IPS DF 6.9 (cell line): Measurements from ENCODE around the gene PDHX.

ENCODE experiments used
- DNase-seq: peaks from one replicate; pipeline ENCODE4 v3.0.0-alpha.2; 2013; ENCODE audit warnings: low read depth, low spot score
- H3K27ac ChIP-seq: one replicate; pipeline ENCODE4 v1.5.1; 2013; ENCODE audit warnings: low read length, control low read depth
- H3K27me3 ChIP-seq: 2 replicates; pipeline ENCODE4 v1.6.1; 2013; ENCODE audit warnings: mild to moderate bottlenecking, low read length; ENCODE audit not compliant: control insufficient read depth, insufficient read depth
- H3K36me3 ChIP-seq: 2 replicates; pipeline ENCODE4 v1.6.1; 2013; ENCODE audit warnings: low read length; ENCODE audit not compliant: control insufficient read depth, insufficient read depth
- H3K4me1 ChIP-seq: 2 replicates; pipeline ENCODE4 v1.6.1; 2013; ENCODE audit warnings: low read length; ENCODE audit not compliant: control insufficient read depth, insufficient read depth
- H3K4me3 ChIP-seq: 2 replicates; pipeline ENCODE4 v1.5.1; 2013; ENCODE audit warnings: mild to moderate bottlenecking, low read length
- H3K9me3 ChIP-seq: 2 replicates; pipeline ENCODE4 v1.6.1; 2013; ENCODE audit warnings: low read length, inconsistent platforms; ENCODE audit not compliant: control insufficient read depth, insufficient read depth
- WGBS: extraction: QIAGEN DNeasy Blood & Tissue Kit; methylation state at CpG from one replicate; pipeline ENCODE4 v1.1.7; 2013; ENCODE audit warnings: mixed read lengths, missing lambda C conversion rate; ENCODE audit not compliant: insufficient read length, insufficient coverage; 5-methylcytosine and 5-hydroxymethylcytosine counted together

Gene PDHX

DNA sequence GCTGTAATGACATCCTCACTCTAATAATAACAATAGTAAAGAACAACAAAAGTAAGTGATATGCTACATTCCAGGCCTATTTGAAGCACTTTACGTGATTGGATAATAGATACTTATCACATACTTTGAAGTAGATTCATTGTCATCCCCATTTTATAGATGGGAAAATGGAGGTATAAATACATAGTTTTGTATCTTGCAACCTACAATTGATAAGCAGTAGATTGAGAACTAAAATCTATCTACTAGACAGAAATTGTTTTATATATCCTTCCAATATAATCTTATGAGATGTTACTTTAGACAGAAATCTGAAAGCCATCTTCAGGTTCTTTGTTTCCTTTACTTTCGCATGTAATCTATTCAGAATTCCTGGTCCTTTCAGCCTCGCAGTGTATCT, 118.0 kb downstream of the PDHX start:
- WGBS, result no CpG with 5 or more reads among the region's 3 CpGs
- no peaks in the 10 kb centered on the region for H3K36me3 ChIP-seq
- no peak overlapping the region for H3K4me3 ChIP-seq
- H3K27ac ChIP-seq, result no peak overlapping the region
- no peaks in the 10 kb centered on the region for H3K4me1 ChIP-seq
- no peaks in the 10 kb centered on the region for H3K27me3 ChIP-seq
- DNase-seq, result no peak
- no peaks in the 10 kb centered on the region for H3K9me3 ChIP-seq

DNA sequence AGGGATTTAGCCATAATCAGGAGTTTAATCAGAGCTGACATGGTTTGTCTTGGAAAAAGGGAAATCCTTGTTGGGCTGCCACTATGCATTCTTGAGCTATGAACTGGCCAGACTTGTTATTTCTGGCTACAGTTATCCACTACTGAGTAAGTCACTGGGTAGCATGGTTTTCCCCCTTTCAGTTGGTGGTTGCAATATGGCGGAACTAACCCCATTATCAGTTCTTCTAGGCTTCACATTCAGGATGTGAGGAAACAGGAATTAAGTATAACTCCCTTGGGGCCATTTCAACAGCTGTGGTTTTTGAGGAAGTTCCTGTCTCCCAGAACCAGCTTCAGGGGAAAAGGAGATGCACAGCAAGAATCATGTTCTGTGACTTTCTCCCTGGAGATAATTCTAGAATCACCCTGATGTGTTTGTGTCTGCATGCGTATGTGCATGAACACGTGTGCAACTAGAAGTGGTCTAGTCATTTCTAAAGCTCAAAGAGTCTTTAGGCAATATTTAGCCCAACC, 119.5 kb downstream of the PDHX start:
- Histone ChIP-seq H3K4me3 (no peak overlapping the region), H3K27ac (no peak overlapping the region), H3K4me1 (no peaks in the 10 kb centered on the region), H3K27me3 (no peaks in the 10 kb centered on the region), H3K9me3 (no peaks in the 10 kb centered on the region), H3K36me3 (no peaks in the 10 kb centered on the region)
- WGBS, result no CpG with 5 or more reads among the region's 3 CpGs
- no peak for DNase-seq

DNA sequence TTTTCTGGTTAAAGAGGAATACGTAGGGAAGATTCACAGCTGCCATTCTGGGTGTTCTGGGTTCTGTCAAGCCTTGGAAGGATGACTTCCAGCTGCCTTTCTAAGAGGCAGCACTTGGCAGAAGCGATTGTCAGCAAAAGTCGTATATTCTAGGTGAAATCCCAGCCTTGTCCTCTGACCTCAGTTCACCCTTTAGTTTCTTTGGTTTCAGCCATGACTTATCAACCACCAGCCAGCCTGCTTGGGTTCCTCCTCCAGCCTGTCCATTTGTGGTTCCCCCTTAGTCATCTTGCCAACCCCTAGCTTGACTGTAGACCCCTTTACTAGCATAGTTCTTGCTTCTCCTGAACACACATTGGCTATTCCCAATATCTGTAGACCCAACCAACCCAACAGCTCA, 120.2 kb downstream of the PDHX start:
- Histone ChIP-seq H3K4me3 (no peak overlapping the region), H3K9me3 (no peaks in the 10 kb centered on the region), H3K36me3 (no peaks in the 10 kb centered on the region), H3K27me3 (no peaks in the 10 kb centered on the region), H3K4me1 (no peaks in the 10 kb centered on the region), H3K27ac (no peak overlapping the region)
- no CpG with 5 or more reads among the region's 3 CpGs for WGBS
- DNase-seq, result no peak

DNA sequence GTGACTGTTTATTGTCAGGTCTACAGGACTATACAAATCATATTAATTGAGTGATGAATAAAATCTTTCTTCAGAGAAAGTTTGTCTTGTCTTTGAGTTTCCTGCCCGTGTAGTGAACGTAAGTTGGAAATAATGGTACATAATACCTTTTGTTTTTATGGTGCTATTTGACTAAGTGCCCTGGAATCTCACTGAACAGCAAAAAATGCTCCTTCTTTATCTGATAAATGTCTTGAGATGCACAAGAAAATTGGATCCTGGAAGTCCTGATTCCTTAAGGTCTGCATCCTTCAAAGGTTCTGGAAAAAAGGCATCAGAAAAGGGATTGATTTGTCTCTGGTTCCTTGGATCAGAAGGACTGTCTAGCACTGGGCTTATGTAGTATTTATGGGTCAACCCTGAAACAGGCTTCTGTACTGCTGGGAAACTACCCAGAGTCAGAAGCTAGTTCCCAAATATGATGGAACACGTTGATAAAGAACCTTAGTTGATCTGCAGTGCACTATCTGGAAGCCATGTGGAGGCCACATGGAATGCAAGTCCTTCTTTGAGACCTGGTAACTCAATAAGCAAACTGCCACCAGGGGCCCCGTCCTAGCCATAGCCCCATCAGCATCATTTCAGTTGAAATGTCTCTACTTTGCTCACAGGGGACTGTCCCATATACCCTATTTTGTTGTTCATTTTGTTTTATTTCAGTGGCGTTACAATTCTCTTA, 122.0 kb downstream of the PDHX start:
- no peaks in the 10 kb centered on the region for H3K27me3 ChIP-seq
- WGBS, result no CpG with 5 or more reads among the region's 5 CpGs
- H3K27ac ChIP-seq, result no peak overlapping the region
- H3K4me3 ChIP-seq, result no peak overlapping the region
- no peaks in the 10 kb centered on the region for H3K36me3 ChIP-seq
- no peak for DNase-seq
- no peaks in the 10 kb centered on the region for H3K4me1 ChIP-seq
- no peaks in the 10 kb centered on the region for H3K9me3 ChIP-seq

DNA sequence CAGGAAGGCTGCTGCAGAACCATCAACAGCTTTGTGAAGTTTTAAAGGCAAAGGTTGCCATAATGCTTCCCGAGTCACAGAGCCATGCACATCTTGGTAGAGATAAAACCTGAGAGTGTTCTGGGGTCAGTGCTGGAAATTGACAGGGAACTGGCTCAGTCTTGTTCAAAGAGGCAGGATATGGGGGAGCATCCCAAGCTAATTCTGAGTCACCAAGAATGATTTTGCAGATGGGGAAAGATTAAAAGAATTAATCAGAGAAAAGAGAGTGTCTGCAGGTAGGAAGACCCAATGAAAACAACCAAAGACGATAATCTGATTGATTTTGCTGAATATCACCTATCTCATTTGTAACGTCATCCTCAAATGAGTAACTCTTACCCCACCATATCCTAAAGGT, 122.7 kb downstream of the PDHX start:
- Histone ChIP-seq H3K27ac (no peak overlapping the region), H3K4me3 (no peak overlapping the region), H3K9me3 (no peaks in the 10 kb centered on the region), H3K4me1 (no peaks in the 10 kb centered on the region), H3K36me3 (no peaks in the 10 kb centered on the region), H3K27me3 (no peaks in the 10 kb centered on the region)
- no CpG with 5 or more reads among the region's 3 CpGs for WGBS
- no peak for DNase-seq

DNA sequence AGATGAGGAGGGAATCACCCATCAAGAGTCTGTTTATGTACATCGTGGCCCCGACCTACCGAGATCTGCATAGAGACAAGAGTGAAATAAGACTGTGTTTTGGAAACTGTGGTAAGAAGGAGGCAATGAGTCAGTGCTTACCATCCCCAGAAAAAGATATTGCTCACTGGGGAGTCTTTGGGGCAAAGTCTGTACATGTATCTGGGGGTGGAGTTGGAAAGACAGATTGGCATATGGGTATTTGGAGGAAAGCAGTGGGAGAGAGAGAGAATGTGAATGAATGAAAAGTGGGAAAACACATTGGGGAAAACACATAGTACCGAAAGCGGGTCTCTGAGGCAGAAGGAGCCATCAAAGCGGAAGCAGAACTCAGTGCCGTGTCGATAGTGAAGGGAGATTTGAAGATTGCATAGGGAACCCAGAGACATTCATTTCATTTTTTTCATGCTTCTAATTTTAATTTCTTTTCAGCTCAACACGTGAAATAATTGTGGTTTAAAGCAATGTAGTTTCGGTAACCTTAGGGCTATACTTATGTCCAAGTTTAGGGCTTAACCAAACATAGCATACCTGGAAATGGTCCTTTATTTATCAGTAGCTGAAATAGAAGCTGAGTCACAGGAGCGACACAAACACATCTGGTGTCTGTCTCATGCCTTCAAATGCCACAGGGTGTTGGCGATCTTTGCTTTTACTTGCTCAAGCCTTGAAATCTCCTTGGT, 124.0 kb downstream of the PDHX start:
- DNase-seq, result no peak
- Histone ChIP-seq H3K27me3 (no peaks in the 10 kb centered on the region), H3K4me3 (no peak overlapping the region), H3K4me1 (no peaks in the 10 kb centered on the region), H3K36me3 (no peaks in the 10 kb centered on the region), H3K9me3 (no peaks in the 10 kb centered on the region), H3K27ac (no peak overlapping the region)
- WGBS, result no CpG with 5 or more reads among the region's 12 CpGs

DNA sequence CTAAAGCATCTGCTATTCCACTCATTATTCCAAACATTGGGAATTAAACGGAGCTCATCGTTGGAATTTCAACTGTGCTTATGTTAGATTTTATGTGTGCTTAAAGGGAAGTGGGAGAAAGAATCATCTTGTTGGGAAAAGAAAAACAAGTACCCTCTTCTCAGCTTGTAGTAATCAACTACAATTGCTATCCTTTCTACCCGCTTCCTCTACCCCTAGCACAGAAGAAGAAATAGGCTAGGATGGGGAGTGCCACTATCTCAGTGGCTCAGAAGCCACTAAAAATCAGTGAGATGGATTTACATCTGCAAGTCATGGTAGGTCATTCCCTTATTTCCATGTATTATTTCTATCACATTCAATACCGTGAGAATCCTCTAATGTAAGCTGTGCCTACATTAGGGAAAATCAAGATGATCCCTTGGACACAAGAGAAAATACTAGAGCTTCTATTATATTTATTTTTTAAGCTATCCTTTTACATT, 124.7 kb downstream of the PDHX start:
- H3K36me3 ChIP-seq, result no peaks in the 10 kb centered on the region
- H3K27ac ChIP-seq, result no peak overlapping the region
- WGBS, result no CpG with 5 or more reads among the region's 4 CpGs
- DNase-seq, result no peak
- no peak overlapping the region for H3K4me3 ChIP-seq
- no peaks in the 10 kb centered on the region for H3K9me3 ChIP-seq
- no peaks in the 10 kb centered on the region for H3K27me3 ChIP-seq
- H3K4me1 ChIP-seq, result no peaks in the 10 kb centered on the region

DNA sequence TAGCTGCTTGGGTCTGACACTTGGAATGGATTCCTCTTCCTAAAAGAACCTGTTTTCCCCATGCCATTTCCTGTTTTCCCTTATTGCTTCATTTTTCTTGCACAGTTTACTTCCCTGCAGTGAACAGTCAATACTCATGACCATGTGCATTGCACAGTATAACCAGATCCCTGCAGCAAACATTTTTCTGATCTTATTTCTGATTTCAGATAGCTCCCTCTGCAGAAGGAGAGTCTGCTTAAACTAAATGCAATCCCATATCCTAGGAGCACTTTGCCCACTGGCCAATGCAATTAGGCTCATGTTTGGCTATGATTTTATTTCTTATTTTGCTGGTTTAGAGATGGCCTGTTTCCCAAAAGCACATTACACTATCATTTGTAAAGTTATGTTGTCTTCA, 125.8 kb downstream of the PDHX start:
- no peaks in the 10 kb centered on the region for H3K4me1 ChIP-seq
- no peak for DNase-seq
- H3K4me3 ChIP-seq, result no peak overlapping the region
- no peaks in the 10 kb centered on the region for H3K27me3 ChIP-seq
- no peak overlapping the region for H3K27ac ChIP-seq
- no peaks in the 10 kb centered on the region for H3K36me3 ChIP-seq
- no peaks in the 10 kb centered on the region for H3K9me3 ChIP-seq

DNA sequence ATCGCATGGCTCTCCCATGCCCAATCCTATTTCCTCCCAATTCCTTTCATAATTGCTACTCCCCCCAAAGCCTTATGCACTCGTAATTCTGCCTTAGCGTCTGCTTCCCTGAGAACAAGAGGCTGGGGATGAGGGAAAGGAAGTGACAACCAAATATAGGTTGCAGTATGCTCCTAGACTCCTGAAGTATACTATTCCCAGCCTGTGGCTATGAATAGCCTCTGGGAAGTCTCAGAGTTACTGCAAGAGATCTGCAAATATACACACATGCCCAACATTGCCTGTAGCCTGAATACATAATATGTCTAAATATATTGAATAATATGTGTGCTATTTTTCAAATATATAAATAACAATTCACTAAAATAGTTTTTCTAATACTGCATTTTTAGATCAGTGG, 126.5 kb downstream of the PDHX start:
- no peaks in the 10 kb centered on the region for H3K9me3 ChIP-seq
- no peaks in the 10 kb centered on the region for H3K4me1 ChIP-seq
- no CpG with 5 or more reads among the region's 3 CpGs for WGBS
- no peak overlapping the region for H3K4me3 ChIP-seq
- H3K27me3 ChIP-seq, result no peaks in the 10 kb centered on the region
- no peak overlapping the region for H3K27ac ChIP-seq
- no peak for DNase-seq
- H3K36me3 ChIP-seq, result no peaks in the 10 kb centered on the region

DNA sequence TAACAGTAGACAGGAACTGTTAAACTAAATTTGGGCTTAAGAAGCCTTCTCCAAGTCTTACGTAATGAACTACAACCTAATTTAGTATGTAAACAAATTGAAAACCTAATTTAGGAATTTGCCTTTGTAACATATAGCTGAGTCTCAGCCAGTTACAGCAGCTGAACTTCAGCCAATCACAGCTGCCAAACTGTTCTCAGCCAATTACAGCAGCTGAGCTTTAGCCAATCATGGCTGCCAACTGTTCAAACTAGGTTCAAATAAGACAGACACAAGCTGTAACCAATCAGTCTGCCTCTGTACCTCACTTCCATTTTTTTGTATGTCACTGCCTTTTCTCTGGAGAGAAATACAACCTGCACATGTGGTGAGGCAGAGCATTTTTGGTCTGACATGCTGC, 127.5 kb downstream of the PDHX start:
- Histone ChIP-seq H3K36me3 (no peaks in the 10 kb centered on the region), H3K9me3 (no peaks in the 10 kb centered on the region), H3K27ac (no peak overlapping the region), H3K4me1 (no peaks in the 10 kb centered on the region), H3K27me3 (no peaks in the 10 kb centered on the region), H3K4me3 (no peak overlapping the region)
- WGBS, result no CpG with 5 or more reads among the region's 1 CpG
- DNase-seq, result no peak
